ENCODE data around the gene DRC3.

GRCh38 chr17:18020971-18021370 is 48.3 kb downstream of the DRC3 start:
- TF ChIP-seq CTCF (IDR thresholded peaks at IDR 0.05; ENCODE audit: low read length) (no peak), EZH2 (optimal IDR thresholded peaks at IDR 0.05; ENCODE audit: low read depth, low read length) (no peak), EZH2phosphoT487 (IDR thresholded peaks at IDR 0.05; ENCODE audit: low read length) (no peak)
